ENCODE measurements around the gene PLCG2. TPM values are rescaled to one million over a fixed set of nuclear protein-coding genes. Genes with fewer than 3 reads are reported as not detected.

PLCG2 gene
- total RNA-seq, 1 donor from 2014 or later, result 9.1 TPM

- no peak for TF ChIP-seq CTCF (IDR thresholded peaks at IDR 0.05; ENCODE audit: unreplicated experiment)
- H3K36me3 Mint-ChIP-seq (ENCODE audit: insufficient read depth), result no peaks in the 10 kb centered on the region
- DNase-seq (ENCODE audit: low spot score, unreplicated experiment), result no peak
- no peak overlapping the region for H3K4me3 Mint-ChIP-seq (ENCODE audit: low read depth)
- H3K4me1 Mint-ChIP-seq (ENCODE audit: low read depth), result peaks cover 8% of the 10 kb centered on the region
- H3K9me3 Mint-ChIP-seq (ENCODE audit: low read depth), result peaks cover 2% of the 10 kb centered on the region
- no peak overlapping the region for H3K27ac Mint-ChIP-seq
- H3K27me3 Mint-ChIP-seq, result peaks cover 4% of the 10 kb centered on the region
Measured at GRCh38 chr16:81846105-81846504, 67.0 kb downstream of the PLCG2 start.

GRCh38 chr16:81848306-81848853 is 69.3 kb downstream of the PLCG2 start:
- Mint-ChIP-seq H3K4me3 (ENCODE audit: low read depth) (no peak overlapping the region), H3K36me3 (ENCODE audit: insufficient read depth) (no peaks in the 10 kb centered on the region), H3K27ac (no peak overlapping the region), H3K9me3 (ENCODE audit: low read depth) (peaks cover 2% of the 10 kb centered on the region), H3K27me3 (peaks cover 3% of the 10 kb centered on the region), H3K4me1 (ENCODE audit: low read depth) (peaks cover 8% of the 10 kb centered on the region)
- no peak for TF ChIP-seq CTCF (IDR thresholded peaks at IDR 0.05; ENCODE audit: unreplicated experiment)
- DNase-seq (ENCODE audit: low spot score, unreplicated experiment), result no peak

DNA sequence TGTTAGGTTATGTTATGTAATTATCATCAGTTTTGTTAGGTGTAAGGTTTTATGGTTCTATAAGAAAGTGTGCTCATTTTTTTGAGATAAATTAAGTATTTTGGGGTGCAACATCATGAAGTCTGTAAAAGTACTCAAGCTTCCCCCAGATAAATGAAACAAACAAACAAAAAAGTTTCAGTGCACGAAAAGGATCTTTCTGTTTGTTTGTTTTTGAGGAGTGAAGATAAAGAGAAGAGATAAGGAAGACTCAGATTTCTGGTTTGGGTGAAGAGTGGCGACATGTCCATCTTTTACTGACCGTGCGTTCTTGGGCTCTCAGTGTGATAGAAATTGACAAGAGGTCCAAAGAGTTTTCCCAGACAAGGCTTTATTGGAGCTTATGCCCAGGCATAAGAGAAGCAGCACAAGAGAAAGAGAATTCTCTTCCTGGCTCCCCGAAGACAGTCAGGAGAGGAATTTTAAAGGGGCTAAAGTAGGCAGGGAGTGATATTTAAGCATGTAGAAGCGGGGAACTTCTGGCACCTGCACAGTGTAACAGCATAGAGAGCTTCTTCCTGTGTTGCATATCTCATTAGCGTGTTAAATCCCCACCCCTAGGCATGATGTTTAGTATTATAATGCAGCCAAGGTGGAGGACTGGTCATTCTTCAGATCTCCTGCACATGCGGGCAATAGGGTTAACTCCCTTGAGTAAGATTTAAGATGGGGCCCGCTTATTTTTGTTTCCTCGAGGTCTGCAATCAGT is 71.3 kb downstream of the PLCG2 start:
- Mint-ChIP-seq H3K27me3 (peaks cover 3% of the 10 kb centered on the region), H3K36me3 (ENCODE audit: insufficient read depth) (no peaks in the 10 kb centered on the region), H3K4me1 (ENCODE audit: low read depth) (peaks cover 8% of the 10 kb centered on the region), H3K9me3 (ENCODE audit: low read depth) (peaks cover 2% of the 10 kb centered on the region), H3K4me3 (ENCODE audit: low read depth) (no peak overlapping the region), H3K27ac (no peak overlapping the region)
- no peak for DNase-seq (ENCODE audit: low spot score, unreplicated experiment)
- TF ChIP-seq CTCF (IDR thresholded peaks at IDR 0.05; ENCODE audit: unreplicated experiment), result no peak

DNA sequence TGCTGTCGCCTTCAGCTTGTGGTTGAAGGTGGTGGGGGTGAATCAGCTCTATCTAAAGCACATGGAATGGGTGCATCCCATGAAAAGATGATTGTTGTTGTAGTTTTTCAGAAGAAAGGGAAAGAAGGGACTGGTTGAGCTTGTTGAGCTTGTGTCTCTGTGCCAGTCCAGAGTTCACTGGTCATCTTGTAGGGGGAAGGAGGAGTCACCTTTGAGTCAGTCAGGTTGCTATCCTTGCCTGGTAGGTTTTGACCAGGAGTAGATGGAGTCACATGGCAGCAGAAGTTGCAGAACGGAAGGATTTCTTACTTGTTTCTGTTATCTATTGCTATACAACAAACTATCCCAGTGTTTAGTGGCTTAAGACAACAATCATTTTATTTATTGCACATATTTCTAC is 73.3 kb downstream of the PLCG2 start:
- H3K4me1 Mint-ChIP-seq (ENCODE audit: low read depth), result peaks cover 8% of the 10 kb centered on the region
- no peaks in the 10 kb centered on the region for H3K9me3 Mint-ChIP-seq (ENCODE audit: low read depth)
- DNase-seq (ENCODE audit: low spot score, unreplicated experiment), result no peak
- TF ChIP-seq CTCF (IDR thresholded peaks at IDR 0.05; ENCODE audit: unreplicated experiment), result no peak
- H3K36me3 Mint-ChIP-seq (ENCODE audit: insufficient read depth), result no peaks in the 10 kb centered on the region
- peaks cover 3% of the 10 kb centered on the region for H3K27me3 Mint-ChIP-seq
- H3K4me3 Mint-ChIP-seq (ENCODE audit: low read depth), result no peak overlapping the region
- no peak overlapping the region for H3K27ac Mint-ChIP-seq

GRCh38 chr16:81855552-81856153 is 76.6 kb downstream of the PLCG2 start:
- Mint-ChIP-seq H3K27ac (no peak overlapping the region), H3K36me3 (ENCODE audit: insufficient read depth) (no peaks in the 10 kb centered on the region), H3K9me3 (ENCODE audit: low read depth) (no peaks in the 10 kb centered on the region), H3K27me3 (peaks cover 3% of the 10 kb centered on the region), H3K4me1 (ENCODE audit: low read depth) (peaks cover 3% of the 10 kb centered on the region), H3K4me3 (ENCODE audit: low read depth) (no peak overlapping the region)
- no peak for DNase-seq (ENCODE audit: low spot score, unreplicated experiment)
- no peak for TF ChIP-seq CTCF (IDR thresholded peaks at IDR 0.05; ENCODE audit: unreplicated experiment)

Data from progenitor cell of endocrine pancreas (in vitro differentiated cells).